Hematopoietic multipotent progenitor cell treated with erythropoietin and hydrocortisone succinate and interleukin-3 and kit ligand, for 17 days (in vitro differentiated cells): ENCODE data around the gene PDZK1IP1.
"Not testable (repeated sequence)": the region's sequence is repeated elsewhere in the genome, so short reads cannot be mapped to it uniquely, and the experiment has no call there.

Source experiments
- DNase-seq: peaks from one replicate; pipeline ENCODE4 v3.0.0-alpha.2; 2015; ENCODE audit warnings: low spot score

PDZK1IP1 gene

GRCh38 chr1:47196622-47197021, 6.8 kb upstream of the PDZK1IP1 start:
- DNase-seq: peak; percentile 79

- DNase-seq: not testable (repeated sequence)
Measured at GRCh38 chr1:47195981-47196380, 6.1 kb upstream of the PDZK1IP1 start.

GRCh38 chr1:47194311-47194710, 4.5 kb upstream of the PDZK1IP1 start:
- DNase-seq: peak; percentile 65

GRCh38 chr1:47193496-47193895, 3.7 kb upstream of the PDZK1IP1 start:
- not testable (repeated sequence) for DNase-seq

- DNase-seq: peak; percentile 95
Measured at GRCh38 chr1:47192458-47193384, 2.9 kb upstream of the PDZK1IP1 start.

GRCh38 chr1:47191940-47192457, 2.2 kb upstream of the PDZK1IP1 start:
- no peak for DNase-seq

GRCh38 chr1:47190857-47191256, 1.0 kb upstream of the PDZK1IP1 start:
- no peak for DNase-seq

- DNase-seq: no peak
Measured at GRCh38 chr1:47190509-47190855, 646 bp upstream of the PDZK1IP1 start.

GRCh38 chr1:47188791-47189785, 748 bp downstream of the PDZK1IP1 start:
- DNase-seq: peak; percentile 59

- no peak for DNase-seq
Measured at GRCh38 chr1:47187926-47188250, 1.9 kb downstream of the PDZK1IP1 start.

- DNase-seq: no peak
Measured at GRCh38 chr1:47187231-47187925, 2.5 kb downstream of the PDZK1IP1 start.

GRCh38 chr1:47186267-47187185, 3.3 kb downstream of the PDZK1IP1 start:
- DNase-seq: peak; percentile 31

- DNase-seq: peak; percentile 16
Measured at GRCh38 chr1:47184822-47185677, 4.8 kb downstream of the PDZK1IP1 start.

GRCh38 chr1:47184090-47184821, 5.6 kb downstream of the PDZK1IP1 start:
- DNase-seq: peak; percentile 38

- no peak for DNase-seq
Measured at GRCh38 chr1:47183308-47184089, 6.3 kb downstream of the PDZK1IP1 start.

GRCh38 chr1:47182676-47183235, 7.1 kb downstream of the PDZK1IP1 start:
- DNase-seq: peak; percentile 79

GRCh38 chr1:47181955-47182675, 7.7 kb downstream of the PDZK1IP1 start:
- peak; percentile 95 for DNase-seq
